Right lobe of liver (tissue), 6 donors: ENCODE measurements around the gene HNRNPA2B1. TPM values are rescaled to one million over a fixed set of nuclear protein-coding genes. Genes with fewer than 3 reads are reported as not detected.

Experiments used
- ATAC-seq, 4 donors: fragments of 200-7000 bp; cut with Tn5 transposase; one replicate each; pipeline ENCODE4 v1.9.1; 2020; ENCODE audit warnings: mild to moderate bottlenecking in 4 of 4, moderate library complexity in 4 of 4
- DNase-seq, 3 donors: peaks; one replicate each; pipeline ENCODE4 v3.0.0-alpha.2; 2020
- H3K27ac ChIP-seq, 3 donors: fragments of 200-600 bp; one replicate each; pipeline ENCODE4 v1.8.0; 2022
- H3K27me3 ChIP-seq, 2 donors: fragments of 200-600 bp; one replicate each; pipeline ENCODE4 v1.8.0; 2022
- H3K36me3 ChIP-seq, 4 donors: fragments of 200-600 bp; sonication (generic) in 1 of 4; one replicate each; pipeline versions ENCODE4 v1.5.1 to v1.8.0; 2017 to 2022; ENCODE audit warnings: control low read depth in 1 of 4
- H3K4me1 ChIP-seq, 4 donors: fragments of 200-600 bp; sonication (generic) in 1 of 4; one replicate each; pipeline versions ENCODE4 v1.5.1 to v1.8.0; 2017 to 2022; ENCODE audit warnings: control low read depth in 1 of 4
- H3K4me3 ChIP-seq, 3 donors: fragments of 200-600 bp; one replicate each; pipeline ENCODE4 v1.8.0; 2022
- H3K9me3 ChIP-seq, 4 donors: fragments of 200-600 bp; sonication (generic) in 1 of 4; one replicate each; pipeline versions ENCODE4 v1.5.1 to v1.8.0; 2017 to 2022; ENCODE audit warnings: control low read depth in 1 of 4
- POLR2A ChIP-seq: fragments of 450-650 bp; IDR thresholded peaks from one replicate; pipeline ENCODE4 v1.6.1; 2017; ENCODE audit warnings: antibody characterized with exemption, mild to moderate bottlenecking
- WGBS: methylation state at CpG from one replicate; pipeline ENCODE4 v1.1.6; 2018; ENCODE audit warnings: low coverage, low lambda C conversion rate; ENCODE audit not compliant: insufficient coverage; ENCODE audit errors: missing lambda C conversion rate; 5-methylcytosine and 5-hydroxymethylcytosine counted together
- intact Hi-C, 2 donors: fragments of 100-400 bp; cut with DNase I; formaldehyde crosslinking; loops; one replicate each; pipeline versions ENCODE4 v1.11.2 to v1.14.1; 2022
- total RNA-seq, 6 experiments: library from RNA; depleted of rRNA in 2 of 6; stranded (reverse); fragments of >200 nt in 2 of 6; fragmentation: NEBNext Ultra II Directional in 3 of 6; extraction: Animal tissue kit (Norgen Biotek cat#: 25700) in 3 of 6; gene quantifications; one replicate each; pipeline versions ENCODE4 v1.1.0 to v1.2.4, GENCODE V29; 2016 to 2023
- TF ChIP-seq, protein P1 (sequence below), 4 donors: fragments of 200-600 bp in 3 of 4; fragments of 450-650 bp in 1 of 4; IDR thresholded peaks; one replicate each; pipeline versions ENCODE4 v1.5.1 to v1.8.0; 2016 to 2022; ENCODE audit warnings: antibody characterized with exemption in 4 of 4, mild to moderate bottlenecking in 2 of 4
- donor health status: DM: no; HTN: yes; CAD: no.
- donor health status: DM: no; HTN: no; CAD: no.
- donor health status: DM: no; HTN: no; CAD: no.
- donor health status: DM: no; HTN: yes; CAD: no.
- donor health status: DM: no; HTN: yes; CAD: no.

HNRNPA2B1 gene
- total RNA-seq, 6 experiments from 2014 or later: 93.5 to 252 (median 165) TPM

DNA sequence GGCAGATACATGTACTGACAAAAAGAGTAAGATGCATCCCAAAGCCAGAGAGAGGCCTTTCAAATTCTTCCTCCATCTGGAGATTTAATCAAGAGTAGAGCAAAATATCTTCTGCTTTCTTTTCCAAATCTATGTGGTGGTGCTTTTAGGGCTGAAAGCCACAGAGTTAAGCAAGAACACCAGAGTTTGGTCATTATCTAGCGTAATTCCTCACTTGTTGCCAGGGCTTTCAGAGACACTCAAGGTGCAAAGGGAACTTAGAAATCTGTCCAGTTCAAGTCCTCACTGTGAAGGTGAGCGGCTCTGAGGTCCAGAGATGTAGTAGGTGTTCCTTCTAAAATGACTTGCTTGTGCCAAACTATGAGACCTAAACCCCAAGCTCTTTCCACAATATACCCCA lies 59.5 kb downstream of the HNRNPA2B1 start:
- DNase-seq (no peak), ATAC-seq (no peak)
- 81% methylated on average over 2 of the region's 2 CpGs for WGBS
- H3K9me3 ChIP-seq: no peaks in the 10 kb centered on the region
- no peak overlapping the region for H3K27ac ChIP-seq
- no peaks in the 10 kb centered on the region for H3K27me3 ChIP-seq
- H3K4me3 ChIP-seq: no peak overlapping the region
- TF ChIP-seq POLR2A: no peak
- TF ChIP-seq, protein P1, sequence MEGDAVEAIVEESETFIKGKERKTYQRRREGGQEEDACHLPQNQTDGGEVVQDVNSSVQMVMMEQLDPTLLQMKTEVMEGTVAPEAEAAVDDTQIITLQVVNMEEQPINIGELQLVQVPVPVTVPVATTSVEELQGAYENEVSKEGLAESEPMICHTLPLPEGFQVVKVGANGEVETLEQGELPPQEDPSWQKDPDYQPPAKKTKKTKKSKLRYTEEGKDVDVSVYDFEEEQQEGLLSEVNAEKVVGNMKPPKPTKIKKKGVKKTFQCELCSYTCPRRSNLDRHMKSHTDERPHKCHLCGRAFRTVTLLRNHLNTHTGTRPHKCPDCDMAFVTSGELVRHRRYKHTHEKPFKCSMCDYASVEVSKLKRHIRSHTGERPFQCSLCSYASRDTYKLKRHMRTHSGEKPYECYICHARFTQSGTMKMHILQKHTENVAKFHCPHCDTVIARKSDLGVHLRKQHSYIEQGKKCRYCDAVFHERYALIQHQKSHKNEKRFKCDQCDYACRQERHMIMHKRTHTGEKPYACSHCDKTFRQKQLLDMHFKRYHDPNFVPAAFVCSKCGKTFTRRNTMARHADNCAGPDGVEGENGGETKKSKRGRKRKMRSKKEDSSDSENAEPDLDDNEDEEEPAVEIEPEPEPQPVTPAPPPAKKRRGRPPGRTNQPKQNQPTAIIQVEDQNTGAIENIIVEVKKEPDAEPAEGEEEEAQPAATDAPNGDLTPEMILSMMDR (IDR thresholded peaks at IDR 0.05): no peak
- H3K36me3 ChIP-seq: no peaks in the 10 kb centered on the region
- intact Hi-C loops: no loop called here
- no peaks in the 10 kb centered on the region for H3K4me1 ChIP-seq

DNA sequence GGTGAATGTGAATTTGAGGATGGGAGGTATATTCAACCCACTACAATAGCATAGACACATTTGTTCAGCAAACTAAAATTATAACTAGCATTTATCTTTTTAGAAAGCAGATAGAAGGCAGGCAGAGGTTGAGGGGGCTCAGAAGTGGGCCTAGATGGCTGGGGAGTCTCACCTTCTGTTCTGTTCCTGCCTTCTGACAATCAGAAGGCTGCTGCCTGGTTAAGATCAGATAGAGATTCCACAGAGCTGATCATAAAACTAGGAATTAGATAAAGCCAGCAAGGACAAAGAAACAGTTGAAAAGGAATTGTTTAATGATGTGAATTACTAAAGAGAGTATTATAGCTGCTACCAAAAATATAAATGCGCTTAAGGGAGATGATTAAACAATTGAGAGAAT lies 60.2 kb downstream of the HNRNPA2B1 start:
- Histone ChIP-seq H3K36me3 (no peaks in the 10 kb centered on the region), H3K4me1 (no peaks in the 10 kb centered on the region), H3K4me3 (no peak overlapping the region), H3K27ac (no peak overlapping the region), H3K9me3 (no peaks in the 10 kb centered on the region), H3K27me3 (no peaks in the 10 kb centered on the region)
- ATAC-seq: no peak
- WGBS: 100% methylated on average over 1 of the region's 1 CpG
- TF ChIP-seq, protein P1 (IDR thresholded peaks at IDR 0.05): no peak
- no peak for TF ChIP-seq POLR2A
- intact Hi-C loops: no loop called here
- no peak for DNase-seq

Other genes with a start within 250 kb of the HNRNPA2B1 start
- gene NFE2L3, start 48.5 kb downstream of the HNRNPA2B1 start, total RNA-seq: 1 to 10 TPM in 2 of 6 experiments, under 1 TPM in 4; 0.13 to 2.0 (median 0.54) TPM
- gene CBX3, start 999 bp upstream of the HNRNPA2B1 start, total RNA-seq: 10 to 100 TPM; 26.4 to 42.1 (median 40.5) TPM
- 10 to 100 TPM; 10.1 to 59.0 (median 37.7) TPM for gene SNX10, start 91.1 kb upstream of the HNRNPA2B1 start, total RNA-seq